ENCODE results near the gene PPIL1.

PPIL1 gene

DNA sequence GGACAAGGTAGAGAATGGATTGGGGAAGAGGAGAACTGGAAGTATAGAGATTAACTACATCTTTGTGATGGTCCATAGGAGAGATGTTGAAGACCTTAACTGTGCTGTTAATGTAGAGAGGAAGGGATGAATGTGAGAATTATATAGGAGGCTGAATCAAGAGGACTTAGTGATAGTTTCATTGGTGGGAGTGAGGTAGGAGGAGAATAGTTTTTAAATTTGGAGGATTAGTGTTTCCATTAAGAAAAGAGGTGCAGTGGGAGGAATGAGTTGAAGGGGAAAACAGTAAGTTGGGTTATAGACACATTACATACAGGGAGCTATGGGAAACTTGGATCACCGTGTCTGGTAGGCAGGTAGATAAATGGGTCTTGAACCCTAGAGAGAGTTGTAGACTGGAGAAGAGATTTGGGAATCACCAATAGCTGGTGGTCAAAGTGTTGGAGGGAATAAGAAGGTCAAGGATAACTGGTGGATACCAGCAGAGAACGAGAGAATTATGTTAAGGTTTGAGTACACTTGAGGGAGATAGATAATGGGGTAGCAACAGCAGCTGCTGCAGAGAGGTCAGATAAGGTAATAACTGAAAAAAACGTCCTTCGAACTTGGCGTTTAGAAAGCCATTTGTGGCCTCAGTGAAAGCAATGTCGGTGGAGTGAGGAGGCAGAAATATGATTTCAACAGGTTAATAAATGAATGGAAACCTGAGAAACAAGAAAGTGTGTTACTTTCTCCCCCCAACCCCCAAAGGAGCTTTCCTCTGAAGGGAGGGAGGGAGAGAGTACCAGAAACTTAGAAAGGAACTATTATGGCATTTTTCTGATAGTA is 14.3 kb upstream of the PPIL1 start:
- DNase-seq (ENCODE audit: low read depth), result no peak

DNA sequence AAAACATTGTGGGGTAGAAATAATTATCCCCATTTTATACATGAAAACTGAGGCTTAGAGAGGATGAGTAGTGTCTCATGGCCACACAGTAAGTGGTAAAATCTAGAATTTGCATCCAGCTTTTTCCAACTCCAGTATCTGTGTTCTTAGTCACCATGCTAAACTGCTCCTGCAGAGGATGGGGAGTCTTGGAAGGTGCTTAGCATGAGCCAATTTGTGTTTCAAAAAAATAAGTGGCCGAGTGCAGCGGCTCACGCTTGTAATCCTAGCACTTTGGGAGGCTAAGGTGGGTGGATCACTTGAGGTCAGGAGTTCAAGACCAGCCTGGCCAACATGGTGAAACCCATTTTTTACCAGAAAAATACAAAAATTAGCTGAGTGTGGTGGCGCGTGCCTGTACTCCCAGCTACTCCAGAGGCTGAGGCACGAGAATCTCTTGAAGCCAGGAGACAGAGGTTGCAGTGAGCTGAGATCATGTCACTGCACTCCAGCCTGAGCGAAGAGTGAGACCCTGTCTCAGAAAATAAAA is 13.6 kb upstream of the PPIL1 start:
- DNase-seq (ENCODE audit: low read depth), result no peak

DNA sequence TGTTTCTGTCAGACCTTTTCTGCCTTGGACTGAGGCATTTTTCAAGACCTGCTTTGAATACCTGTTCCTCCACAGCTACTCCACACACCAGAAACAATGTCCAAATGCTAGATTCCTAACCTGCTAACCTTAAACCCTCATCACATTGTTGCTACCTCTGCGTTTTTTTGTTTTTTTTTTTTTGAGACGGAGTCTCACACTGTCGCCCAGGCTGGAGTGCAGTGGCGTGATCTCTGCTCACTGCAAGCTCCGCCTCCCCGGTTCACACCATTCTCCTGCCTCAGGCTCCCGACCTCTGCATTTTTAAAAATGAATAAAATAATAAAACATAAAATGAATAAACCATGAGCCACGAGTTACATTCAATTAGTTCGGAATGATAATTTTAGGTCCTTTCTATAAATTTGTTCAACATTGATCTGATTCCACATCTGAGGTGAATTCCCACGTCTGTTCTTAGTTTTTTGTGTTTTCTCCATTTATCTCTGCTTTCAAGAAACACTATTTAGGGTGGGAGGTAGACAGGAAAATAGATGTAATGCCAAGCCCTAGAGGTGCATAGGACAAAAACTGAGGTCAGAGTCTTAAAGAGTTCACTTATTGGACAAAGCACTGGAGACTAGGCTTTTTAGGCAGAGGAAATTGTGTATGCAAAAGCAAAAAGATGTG is 12.5 kb upstream of the PPIL1 start:
- DNase-seq (ENCODE audit: low read depth), result no peak

DNA sequence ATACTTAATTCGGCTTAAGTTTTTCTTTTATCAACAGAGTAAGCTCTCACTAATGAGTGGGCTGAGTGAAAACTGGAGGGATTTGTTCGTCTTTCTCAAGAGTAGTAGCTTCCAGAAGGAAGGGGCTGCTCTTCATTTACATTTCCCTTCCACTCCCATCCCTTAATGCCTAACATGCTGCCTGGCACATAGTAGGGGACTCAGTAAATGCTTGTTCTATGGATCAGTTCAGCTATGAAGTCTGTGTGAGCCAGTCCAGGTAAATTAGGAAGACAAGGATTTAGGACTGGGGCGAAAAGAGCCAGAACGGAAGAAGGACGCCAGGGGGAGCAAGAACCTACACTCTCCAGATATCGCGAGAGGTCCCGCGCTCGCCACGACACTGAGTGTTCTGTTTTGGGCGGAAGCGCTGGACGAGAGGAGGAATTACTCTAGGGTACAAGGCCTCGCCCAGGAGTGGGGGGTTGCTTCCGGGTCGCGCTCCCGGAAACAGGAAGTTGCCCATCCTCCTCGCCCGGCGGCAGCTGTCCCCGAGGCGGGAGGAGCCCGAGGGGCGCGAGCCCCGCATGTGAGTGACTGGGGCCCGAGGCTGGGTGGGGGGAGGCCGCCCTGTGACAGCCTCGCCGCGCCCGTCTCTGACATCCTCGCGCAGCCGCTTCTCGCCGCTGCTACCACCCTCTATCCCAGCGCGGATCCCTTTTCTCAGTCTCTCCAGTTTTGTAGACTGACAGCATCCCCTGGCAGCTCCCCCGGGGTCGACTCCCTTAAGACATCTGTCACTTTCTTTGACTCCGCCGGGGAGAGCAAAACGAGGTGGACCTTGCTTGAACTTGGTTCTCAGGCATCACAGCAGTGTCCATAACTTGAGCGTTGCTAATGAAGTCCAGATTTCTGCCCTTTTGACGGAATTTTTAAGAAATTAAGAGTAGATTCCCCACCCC is 11.1 kb upstream of the PPIL1 start, which contains the start of gene C6orf89:
Gene C6orf89, plus strand, starts transcription at position 492 of the 941 bp plus-strand sequence. CDS start 13,493 bp downstream, outside the sequence.
- peak; percentile 95 for DNase-seq (ENCODE audit: low read depth)

DNA sequence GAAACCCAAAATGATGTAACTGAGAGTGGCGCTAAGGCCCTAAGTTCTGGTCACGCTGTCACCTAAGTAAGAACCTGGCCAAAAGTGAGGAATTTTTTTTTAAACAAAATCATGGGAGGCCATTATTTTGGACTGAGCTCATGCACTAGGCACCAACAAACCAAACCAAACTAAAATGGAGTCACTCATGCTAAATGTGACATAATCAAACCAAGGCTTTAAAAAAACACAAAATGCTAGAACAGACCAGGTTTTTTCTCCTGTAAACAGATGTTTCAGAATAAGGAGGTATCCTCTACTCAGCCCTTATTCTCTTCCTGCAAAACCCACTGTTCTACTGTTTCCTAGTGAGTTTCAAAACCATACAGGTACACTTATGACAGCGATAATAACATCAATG is 10.0 kb upstream of the PPIL1 start:
- DNase-seq (ENCODE audit: low read depth), result no peak

DNA sequence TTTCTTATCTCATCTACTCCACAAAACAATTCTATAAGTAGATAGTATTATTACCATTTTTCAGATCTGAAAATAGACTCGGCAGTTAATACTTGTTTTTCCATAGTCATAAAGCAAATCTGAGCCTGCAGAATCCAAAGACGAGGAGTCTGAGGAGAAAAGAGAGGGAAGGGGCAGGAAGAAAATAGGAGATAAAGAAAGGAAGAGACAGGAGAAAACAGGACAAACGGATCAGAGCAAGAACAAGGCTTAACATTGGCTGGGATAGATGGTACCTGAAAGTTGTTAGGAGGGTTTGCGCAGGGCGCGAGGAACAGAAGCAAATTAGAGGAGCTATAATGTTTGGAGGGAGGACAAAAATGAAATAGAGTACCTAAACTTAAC is 639 bp upstream of the PPIL1 start:
- DNase-seq (ENCODE audit: low read depth), result no peak

DNA sequence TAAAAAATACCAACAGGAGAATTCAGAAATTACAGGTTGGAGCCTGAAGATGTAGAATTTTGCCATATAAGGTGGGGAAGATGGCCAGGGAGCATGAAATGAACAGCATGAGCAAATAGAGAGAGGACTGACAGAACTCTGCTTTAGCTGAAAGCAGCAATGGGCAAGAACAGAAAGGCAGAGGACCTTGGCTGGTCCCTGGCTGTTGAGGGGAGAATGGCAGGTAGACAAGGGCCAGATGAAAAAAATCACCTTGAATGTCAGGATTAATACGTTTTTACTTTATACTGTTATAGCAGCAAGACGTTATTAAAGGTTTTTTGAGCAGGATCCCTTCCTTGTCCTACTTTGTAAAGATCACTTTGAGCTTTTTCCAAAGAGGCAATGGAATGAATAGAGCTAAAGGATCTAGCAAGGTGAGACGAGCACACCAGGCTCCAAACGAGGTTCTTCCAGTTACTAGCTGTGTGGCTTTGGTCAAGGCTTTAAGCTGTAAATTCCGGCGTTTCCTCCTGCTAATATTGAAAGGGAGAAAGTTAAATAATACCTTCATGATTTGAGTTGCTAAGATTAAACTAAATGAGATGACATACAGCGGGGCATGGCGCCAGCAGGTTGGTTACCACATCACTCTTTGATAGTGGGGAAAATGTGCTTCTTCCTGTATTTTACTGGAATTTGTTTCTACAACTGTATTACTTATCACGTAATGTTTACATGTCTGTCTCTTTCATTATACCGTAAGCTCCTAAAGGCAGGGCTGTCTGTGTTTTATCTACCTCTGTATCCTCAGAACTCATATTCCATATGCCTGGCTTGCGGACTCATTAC is 776 bp downstream of the PPIL1 start:
- peak; percentile 59 for DNase-seq (ENCODE audit: low read depth)

DNA sequence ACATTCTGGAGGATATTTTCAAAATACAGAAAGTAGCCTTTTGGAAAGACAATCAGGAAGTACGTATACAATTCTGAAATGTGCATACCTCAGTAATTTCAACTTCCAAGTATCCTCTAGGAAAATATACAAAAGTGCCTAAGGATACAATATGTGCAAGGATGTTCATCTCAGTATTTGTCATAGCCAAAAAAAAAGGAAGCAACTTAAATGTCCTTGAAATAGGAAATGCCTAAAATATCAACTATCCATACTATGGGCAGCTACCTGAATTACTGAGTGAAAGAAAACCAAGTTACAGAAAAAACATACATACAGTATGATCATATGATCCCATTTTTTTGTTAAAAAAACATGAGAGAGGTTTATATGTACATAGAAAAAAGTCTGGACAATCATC is 1.5 kb downstream of the PPIL1 start:
- DNase-seq (ENCODE audit: low read depth), result no peak

DNA sequence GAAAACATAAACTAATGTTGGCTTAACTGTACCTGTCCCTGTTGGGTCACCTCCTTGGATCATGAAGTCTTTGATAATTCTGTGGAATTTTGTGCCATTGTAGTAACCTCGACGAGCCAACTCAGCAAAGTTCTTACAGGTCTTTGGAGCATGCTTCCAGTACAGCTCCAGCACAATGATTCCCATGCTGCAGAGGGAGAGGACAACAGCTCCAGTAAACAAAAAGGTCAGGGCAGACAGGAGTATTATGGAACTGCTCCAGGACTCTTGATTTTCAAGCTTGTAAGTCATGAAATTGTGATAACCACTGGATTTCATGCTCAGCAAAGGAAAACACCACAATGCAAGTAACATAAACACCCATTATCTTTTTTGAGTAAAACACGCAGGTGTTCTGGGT is 2.9 kb downstream of the PPIL1 start:
- no peak for DNase-seq (ENCODE audit: low read depth)

DNA sequence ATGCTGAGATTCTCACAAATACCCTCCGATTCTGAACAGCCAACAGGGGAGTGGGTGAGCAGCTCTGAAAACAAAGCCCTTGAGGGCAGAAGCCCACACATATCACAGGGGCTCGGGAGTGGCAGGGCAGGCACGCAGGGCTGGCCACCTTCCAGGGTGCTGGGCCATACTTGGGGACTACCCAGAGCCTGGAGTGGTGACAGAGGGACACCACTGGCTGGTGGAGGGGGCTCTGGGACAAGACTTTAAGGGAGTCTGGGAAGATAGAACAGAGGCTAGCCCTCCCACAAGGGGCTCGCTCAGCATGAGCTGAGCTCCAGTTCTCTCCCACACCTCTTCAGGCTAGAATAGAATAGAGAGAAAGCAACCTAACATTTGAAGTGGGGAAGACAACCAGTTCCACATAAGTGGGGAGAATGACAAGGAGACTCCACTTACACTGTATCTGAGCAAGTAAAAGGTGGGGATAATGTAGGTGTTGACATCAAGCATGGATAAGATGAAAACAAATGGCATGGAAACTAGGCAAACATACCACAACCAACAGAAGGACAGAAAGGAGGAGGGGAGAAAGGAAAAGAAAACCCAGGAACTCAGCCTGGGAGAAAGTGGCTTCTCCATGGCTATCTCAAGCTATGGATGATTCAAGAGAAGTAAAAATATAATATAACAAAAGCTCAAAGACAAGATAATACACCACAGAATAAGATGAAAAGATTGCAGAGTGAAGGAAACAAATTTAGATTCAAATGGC is 7.0 kb downstream of the PPIL1 start:
- DNase-seq (ENCODE audit: low read depth), result no peak

DNA sequence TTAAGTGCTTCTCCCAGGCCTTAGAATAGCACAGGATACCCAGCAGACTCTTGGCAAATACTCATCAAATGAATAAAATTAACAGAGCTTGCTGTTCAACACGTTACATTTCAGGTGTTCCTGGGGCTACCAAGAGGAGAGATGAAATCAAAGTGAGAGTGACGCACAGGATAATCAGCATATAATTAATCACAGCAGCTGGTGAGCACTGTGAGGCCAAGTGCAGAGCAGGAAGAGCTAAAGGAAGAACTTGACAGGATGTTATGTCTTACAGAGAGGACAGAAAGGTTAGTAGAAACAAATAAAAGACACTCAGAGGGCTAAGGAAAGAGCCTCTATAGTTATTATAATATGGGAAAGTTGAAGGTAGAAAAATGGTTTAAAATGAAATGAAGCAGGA is 8.8 kb downstream of the PPIL1 start:
- DNase-seq (ENCODE audit: low read depth), result no peak

DNA sequence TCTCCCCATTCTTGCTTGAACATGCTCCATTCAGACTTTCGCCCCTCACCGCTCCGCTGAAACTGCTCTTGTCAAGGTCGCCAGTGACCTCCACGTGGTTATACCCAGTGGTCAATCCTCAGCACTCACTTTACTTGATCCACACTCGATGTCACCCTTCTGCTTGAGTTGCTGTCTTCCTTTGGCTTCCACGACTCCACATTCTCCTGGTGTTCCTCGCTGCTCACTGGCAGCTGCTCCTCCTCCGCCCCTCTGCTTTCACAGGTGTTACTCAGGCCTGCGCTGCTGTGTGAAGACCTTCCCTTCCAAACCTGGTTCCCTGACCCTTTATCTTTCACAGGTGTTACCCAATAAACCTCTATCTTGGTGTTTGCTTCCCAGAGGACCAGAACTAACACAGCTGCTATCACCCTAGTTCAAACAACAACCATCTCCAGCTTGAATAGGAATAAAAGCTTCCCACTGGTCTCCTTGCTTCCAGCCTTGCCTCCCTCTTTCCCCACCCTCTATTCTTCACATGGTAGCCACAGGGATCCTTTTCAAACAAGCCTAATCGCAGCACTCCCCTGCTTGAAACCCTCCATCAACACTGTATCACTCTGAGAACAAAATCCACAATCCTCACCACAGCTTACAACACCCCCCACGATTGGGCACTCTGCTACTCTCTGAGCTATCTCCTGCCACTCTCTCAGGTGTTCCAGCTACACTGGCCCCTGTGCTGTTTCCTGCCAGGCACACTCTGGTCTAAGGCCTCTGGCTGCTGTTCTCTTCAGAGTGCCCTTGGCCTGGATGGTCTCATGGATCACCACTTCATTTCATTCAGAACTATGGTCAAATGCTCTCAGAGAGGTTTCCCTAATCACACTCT is 10.7 kb downstream of the PPIL1 start:
- DNase-seq (ENCODE audit: low read depth), result no peak

DNA sequence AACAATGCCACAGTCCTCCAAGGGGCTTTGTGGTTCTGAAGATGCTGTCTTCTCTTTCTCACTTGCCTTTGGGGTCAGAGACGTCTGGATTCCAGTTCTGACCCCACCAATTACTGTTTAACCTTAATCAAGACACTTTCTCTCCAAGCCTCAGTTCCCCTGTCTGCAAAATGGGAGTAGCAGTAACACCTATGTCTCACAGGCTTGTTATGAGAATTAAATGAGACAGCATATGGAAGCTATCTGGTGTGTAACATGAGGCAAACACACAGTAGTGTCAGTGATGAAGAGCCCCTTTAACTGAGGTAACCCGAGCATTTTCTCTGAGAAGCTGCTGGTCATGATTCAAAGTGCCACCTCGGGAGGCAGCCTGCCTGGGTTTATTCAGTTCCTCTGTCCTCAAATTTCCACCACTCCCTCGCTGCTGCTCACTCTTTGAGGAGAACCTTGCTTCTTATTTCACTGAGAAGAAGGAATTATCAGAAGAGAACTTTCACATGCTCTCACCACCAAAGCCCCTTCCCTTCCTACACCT is 11.7 kb downstream of the PPIL1 start:
- DNase-seq (ENCODE audit: low read depth), result no peak

DNA sequence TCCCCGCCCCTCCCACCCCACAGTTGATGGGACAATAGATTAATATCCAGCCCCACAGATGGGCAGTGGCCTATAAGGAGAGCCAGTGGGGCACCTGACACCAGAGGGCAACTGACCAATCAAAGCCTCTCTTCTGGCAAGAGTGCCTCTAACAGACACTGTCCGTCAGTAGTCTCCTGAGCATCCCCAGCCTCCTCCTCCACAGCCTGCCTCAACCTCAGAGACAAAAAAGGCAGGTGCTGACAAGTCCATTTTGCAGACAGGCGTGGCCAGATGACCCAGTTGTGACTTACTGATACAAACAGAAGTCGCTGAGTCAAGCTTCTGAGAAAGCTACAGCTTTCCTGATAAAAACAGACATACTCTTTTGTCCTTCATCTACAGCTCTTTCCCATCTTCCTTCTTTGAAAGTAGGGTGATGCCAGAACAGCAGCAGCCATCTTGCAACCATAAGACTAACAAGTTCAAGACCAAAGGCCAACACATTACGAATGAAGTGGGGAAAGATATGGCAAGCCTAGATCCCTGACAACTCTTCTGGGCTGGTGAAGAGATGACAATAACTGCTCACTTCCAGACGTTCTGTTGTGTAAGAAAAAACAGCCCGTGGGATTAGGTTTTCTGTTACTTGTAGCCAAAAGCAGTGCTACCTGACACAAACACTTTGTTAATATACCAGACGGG is 12.3 kb downstream of the PPIL1 start:
- DNase-seq (ENCODE audit: low read depth), result peak; percentile 17

DNA sequence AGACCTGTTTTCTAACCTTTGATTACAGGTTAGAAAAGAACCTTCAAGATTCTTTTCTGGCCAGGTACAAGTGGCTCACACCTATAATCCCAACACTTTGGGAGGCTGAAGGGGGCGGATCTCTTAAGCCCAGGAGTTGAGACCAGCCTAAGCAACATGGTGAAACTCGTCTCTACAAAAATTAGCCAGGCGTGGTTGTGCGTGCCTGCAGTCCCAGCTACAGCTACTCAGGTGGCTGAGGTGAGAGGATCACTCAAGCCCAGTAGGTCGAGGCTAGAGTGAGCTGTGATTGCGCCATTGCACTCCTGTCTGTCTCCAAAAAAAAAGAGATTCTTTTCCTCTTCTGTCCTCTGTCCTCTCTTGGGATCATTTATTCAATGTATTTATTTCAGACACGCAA is 14.5 kb downstream of the PPIL1 start:
- no peak for DNase-seq (ENCODE audit: low read depth)

DNA sequence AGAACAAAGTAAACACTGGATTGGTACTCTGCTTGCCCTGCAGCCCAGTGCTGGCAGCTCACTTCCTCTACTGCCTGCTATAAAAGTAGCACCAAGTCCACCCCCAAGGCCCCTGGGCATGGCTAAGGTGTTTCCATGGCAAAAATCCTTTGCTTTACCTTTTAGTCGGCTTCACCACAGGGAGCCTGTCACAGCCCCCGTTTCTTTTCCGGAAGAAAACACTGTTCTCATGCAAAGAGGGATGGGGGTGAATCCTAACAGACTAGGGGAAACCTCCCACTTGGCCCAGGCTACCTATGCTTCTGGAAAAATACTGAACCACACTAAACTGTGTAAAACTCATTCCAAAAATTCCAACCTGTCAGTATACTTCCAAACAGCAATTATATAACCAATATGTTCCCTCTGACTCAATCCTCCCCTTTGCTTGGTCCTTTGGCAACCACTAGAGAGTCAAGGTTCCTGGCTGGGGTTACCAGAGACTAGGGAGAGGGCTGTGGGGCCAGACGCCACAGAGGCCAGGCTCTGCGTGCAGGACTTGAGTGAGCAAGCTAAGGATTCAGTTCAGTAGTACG is 16.1 kb downstream of the PPIL1 start:
- DNase-seq (ENCODE audit: low read depth), result peak; percentile 41

DNA sequence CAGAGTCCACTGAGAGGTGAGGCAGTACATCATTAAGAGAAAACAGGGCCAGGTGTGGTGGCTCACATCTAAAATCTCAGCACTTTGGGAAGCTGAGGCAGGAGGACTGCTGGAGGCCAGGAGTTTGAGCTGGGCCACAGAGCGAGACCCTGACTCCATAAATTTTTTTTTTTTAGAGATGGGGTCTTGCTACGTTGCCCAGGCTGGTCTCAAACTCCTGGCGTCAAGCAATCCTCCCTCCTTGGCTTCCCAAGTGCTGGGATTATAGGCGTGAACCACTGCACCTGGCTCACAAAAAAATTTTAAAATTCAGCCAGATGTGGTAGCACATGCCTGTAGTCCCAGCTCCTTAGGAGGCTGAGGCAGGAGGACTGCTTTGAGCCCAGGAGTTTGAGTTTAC is 17.3 kb downstream of the PPIL1 start:
- no peak for DNase-seq (ENCODE audit: low read depth)

DNA sequence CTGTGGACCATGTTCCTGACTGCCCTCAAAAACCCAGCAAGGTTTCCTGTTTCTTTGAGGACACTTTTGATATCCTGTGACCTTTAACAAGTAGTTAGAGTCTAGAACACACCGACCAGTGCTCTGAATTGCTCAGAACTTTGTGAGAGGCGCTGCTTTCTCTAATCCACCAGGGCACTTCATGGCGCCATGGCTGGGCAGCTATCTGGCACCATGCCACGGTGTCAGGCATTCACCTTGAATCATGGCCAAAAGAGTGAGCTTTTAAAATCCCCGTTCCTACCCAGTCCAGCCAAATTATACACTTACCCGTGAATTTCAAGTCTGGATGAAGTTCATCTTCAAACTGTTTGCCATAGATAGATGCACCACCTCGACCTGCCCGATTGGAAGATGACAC is 18.3 kb downstream of the PPIL1 start:
- DNase-seq (ENCODE audit: low read depth), result no peak
